Measurements from ENCODE around the gene ELMOD3.
A peak's percentile ranks its signal among the peaks of the same experiment; 100 is the strongest.

The ELMOD3 gene

DNA sequence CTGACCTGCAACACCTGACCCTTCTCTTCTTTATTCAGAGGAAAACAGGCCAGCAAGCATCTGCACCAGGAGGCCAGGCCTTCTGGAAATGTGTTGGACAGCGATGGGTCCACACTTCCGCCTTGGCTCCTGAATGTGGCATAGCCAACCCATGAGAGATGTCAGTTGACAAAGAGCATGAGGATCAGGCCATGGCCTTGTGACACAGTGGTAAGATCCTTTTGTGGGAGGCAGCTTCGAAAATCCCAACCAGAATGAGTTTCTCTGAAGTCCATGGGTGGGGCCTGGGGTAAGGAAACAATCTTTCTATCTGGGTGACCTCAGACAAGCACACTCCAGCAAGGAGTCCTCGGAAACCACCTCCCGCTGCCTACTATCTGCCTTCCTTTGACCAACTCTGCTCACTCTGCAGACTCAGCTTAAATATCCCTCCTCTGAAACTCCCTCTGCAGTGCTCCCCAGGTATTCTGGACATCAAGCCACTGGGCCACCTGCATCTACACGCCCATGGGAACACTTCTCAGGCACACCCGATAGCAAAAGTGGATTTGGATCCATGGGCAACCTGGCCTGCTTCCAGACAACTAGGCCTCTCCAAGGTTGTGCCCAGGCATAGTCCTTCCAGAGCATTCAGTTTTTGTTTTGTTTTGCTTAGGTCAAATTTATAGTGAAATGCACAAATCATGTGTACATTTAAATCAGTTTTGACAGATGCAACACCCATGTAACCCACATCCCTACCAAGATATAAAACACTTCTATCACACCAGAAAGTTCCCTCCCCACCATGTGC is 60.4 kb downstream of the ELMOD3 start:
- no peak overlapping the region for H3K4me3 ChIP-seq (ENCODE audit: low read depth, low read length)
- H3K36me3 ChIP-seq (replicated peaks) = no peaks in the 10 kb centered on the region
- TF ChIP-seq, protein P1, sequence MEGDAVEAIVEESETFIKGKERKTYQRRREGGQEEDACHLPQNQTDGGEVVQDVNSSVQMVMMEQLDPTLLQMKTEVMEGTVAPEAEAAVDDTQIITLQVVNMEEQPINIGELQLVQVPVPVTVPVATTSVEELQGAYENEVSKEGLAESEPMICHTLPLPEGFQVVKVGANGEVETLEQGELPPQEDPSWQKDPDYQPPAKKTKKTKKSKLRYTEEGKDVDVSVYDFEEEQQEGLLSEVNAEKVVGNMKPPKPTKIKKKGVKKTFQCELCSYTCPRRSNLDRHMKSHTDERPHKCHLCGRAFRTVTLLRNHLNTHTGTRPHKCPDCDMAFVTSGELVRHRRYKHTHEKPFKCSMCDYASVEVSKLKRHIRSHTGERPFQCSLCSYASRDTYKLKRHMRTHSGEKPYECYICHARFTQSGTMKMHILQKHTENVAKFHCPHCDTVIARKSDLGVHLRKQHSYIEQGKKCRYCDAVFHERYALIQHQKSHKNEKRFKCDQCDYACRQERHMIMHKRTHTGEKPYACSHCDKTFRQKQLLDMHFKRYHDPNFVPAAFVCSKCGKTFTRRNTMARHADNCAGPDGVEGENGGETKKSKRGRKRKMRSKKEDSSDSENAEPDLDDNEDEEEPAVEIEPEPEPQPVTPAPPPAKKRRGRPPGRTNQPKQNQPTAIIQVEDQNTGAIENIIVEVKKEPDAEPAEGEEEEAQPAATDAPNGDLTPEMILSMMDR (IDR thresholded peaks at IDR 0.05; ENCODE audit: low read depth, low read length, missing control alignments) = no peak
- H3K27me3 ChIP-seq (replicated peaks) = no peaks in the 10 kb centered on the region
- in situ Hi-C loops (cut with HindIII; ENCODE audit: low pct_ligation_motif_present, low sequenced_read_pairs) = no loop called here
- no peak for DNase-seq
- H3K27ac ChIP-seq = no peak overlapping the region

DNA sequence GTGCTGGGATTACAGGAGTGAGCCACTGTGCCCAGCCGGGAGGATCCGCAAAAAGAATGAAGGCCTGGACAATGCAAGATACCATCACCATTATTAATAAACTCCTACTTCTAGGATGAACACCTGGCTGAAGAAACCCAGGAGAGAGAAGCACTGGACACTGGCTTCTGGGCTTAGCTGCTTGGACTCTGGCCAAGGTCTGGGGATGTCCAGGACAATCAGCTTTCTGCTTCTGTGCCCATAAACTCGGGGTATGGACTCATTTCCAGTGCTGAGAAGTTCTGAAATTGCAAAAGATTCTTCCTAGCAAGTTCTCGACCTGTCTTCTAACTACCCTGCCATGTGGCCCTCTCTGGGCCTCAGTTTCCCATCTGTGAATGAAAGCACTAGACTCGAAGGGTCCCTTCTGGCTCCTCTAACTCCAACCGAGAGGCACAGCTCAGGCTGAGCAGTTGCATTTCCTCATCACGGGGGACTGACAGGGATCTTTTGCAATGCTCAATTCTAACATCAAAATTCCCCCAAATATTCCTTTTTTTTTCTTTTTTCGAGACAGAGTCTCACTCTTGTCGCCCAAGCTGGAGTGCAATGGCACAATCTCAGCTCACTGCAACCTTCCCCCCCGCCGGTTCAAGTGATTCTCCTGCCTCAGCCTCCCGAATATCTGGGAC is 61.5 kb downstream of the ELMOD3 start:
- Histone ChIP-seq H3K4me3 (ENCODE audit: low read depth, low read length) (no peak overlapping the region), H3K27ac (no peak overlapping the region), H3K27me3 (replicated peaks) (no peaks in the 10 kb centered on the region), H3K36me3 (replicated peaks) (no peaks in the 10 kb centered on the region)
- in situ Hi-C loops (cut with HindIII; ENCODE audit: low pct_ligation_motif_present, low sequenced_read_pairs) = no loop called here
- TF ChIP-seq, protein P1 (IDR thresholded peaks at IDR 0.05; ENCODE audit: low read depth, low read length, missing control alignments) = no peak
- DNase-seq = no peak

DNA sequence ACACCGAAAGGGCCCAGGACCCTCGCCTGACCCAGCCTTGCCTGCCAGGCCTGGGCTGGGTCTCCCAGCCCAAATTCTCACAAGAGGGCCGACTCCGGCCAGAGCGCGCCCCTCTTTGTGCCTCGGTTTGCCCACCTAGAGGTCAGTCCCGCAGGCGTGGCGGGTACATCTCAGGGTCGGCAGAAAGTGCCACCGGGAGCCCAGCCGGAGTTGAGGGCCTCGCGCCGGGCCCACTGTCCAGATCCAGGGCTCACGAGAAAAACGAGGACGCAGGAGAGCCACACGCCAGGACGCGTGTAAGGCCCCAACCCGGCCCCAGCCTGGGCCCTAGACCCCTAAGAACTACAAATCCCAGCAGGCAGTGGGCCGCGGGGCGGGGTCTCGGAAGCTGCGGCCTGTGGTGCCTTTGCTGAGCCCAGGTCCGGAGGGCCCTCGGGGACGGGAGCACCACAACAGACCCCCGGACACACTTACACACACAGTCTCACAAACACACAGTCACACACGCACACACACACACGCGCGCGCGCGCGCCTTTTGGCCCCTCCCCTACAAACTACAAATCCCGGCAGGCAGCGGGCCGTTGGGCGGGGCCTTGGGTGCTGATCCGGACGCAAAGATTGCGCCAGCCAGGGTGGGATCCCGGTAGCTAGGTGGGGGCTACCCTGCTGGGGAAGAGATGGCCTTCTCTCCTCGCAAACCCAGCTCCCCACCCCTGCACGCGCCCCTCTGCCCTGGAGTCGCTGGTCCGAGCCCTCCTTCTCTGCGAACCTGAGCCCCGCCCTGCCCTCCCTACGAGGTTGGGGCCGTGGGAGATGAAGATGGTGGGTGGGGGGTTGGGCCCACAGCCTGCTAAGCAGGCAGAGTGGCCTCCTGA is 63.8 kb downstream of the ELMOD3 start, which contains the start of gene SH2D6:
SH2D6 (plus strand) TSS at position 583 of the 877 bp plus-strand sequence. CDS start 10,752 bp downstream, outside the sequence.
- in situ Hi-C loops (cut with HindIII; ENCODE audit: low pct_ligation_motif_present, low sequenced_read_pairs) = no loop called here
- no peaks in the 10 kb centered on the region for H3K36me3 ChIP-seq (replicated peaks)
- DNase-seq = peak; percentile 67
- TF ChIP-seq, protein P1 (IDR thresholded peaks at IDR 0.05; ENCODE audit: low read depth, low read length, missing control alignments) = no peak
- H3K27ac ChIP-seq = peak within 1 kb of the TSS; percentile 73
- H3K27me3 ChIP-seq (replicated peaks) = no peaks in the 10 kb centered on the region
- H3K4me3 ChIP-seq (ENCODE audit: low read depth, low read length) = peak within 1 kb of the TSS; percentile 81

DNA sequence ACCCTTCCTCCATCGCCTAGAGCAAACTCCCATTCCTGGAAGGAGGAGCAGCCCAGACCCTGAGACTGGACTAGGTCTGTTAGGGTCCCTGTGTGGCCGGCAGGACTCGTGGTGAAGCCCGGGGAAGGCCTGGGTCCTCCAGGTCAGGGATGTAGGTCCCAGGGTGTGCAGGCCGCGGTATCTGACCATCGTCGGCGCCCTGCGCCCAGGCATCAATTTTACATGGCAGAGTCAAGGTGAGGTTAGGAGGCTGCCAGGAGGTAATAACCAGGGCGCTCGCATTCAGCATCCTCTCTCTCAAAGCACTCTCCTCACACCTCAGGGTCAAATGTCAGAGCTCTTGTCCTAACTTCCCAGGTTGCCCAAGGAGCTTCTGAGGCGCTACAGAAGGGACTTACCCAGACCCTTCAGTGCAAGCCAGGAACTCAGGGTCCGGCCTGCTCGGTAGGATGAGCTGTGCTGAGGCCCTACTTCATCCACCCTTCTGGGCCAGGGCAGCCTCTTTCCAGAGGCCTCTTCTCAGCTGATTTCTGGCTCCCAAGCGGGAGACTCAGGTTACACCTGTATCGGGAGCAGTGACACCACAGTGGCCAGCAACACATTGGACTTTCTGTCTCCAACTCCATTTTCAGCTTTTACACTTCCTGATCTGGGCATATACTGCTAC is 64.6 kb downstream of the ELMOD3 start:
- no peak for DNase-seq
- TF ChIP-seq, protein P1 (IDR thresholded peaks at IDR 0.05; ENCODE audit: low read depth, low read length, missing control alignments) = no peak
- no peaks in the 10 kb centered on the region for H3K36me3 ChIP-seq (replicated peaks)
- in situ Hi-C loops (cut with HindIII; ENCODE audit: low pct_ligation_motif_present, low sequenced_read_pairs) = no loop called here
- H3K27ac ChIP-seq = peak overlapping the region; percentile 73
- H3K4me3 ChIP-seq (ENCODE audit: low read depth, low read length) = peak overlapping the region; percentile 81
- no peaks in the 10 kb centered on the region for H3K27me3 ChIP-seq (replicated peaks)

DNA sequence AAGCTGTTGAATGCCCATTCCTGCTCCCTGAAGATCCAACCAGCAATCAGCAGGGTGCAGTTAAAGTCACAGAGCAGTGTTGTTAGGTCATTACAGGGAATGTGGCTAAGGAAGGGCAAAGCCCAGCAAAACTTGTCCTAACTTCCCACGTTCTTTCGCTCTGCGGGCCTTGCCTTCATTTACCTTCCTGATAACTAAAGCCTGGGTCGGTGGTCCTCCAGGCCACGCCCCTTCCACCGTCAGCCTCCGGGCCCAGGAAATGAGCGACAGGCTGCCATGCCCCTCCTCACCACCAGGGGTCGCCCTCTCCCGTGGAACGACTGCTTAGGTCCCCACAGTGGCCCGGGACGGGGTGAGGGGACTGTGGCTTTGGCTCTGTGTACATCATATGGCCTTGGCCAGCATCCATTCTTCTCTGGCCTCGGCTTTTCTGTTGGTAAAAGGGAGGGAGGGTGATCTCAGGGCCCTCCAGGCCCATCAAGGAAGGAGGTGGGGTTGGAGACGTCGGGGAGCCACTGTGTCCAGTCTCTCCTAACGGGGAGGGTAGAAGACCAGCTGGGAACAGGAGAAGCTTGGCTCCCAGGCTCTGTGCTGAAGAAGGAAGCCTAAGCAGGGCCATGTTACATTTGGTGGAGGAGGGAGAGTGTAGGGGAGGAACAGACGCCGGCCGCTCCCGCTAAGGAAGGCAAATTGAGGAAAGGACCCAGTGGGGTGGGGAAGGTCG is 66.1 kb downstream of the ELMOD3 start:
- peak; percentile 70 for DNase-seq
- H3K36me3 ChIP-seq (replicated peaks) = no peaks in the 10 kb centered on the region
- TF ChIP-seq, protein P1 (IDR thresholded peaks at IDR 0.05; ENCODE audit: low read depth, low read length, missing control alignments) = peak; percentile 100
- H3K27me3 ChIP-seq (replicated peaks) = no peaks in the 10 kb centered on the region
- peak overlapping the region; percentile 28 for H3K27ac ChIP-seq
- in situ Hi-C loops (cut with HindIII; ENCODE audit: low pct_ligation_motif_present, low sequenced_read_pairs) = no loop called here
- H3K4me3 ChIP-seq (ENCODE audit: low read depth, low read length) = peak overlapping the region; percentile 15
